ENCODE data around the gene CHCHD4.

The CHCHD4 gene

DNA sequence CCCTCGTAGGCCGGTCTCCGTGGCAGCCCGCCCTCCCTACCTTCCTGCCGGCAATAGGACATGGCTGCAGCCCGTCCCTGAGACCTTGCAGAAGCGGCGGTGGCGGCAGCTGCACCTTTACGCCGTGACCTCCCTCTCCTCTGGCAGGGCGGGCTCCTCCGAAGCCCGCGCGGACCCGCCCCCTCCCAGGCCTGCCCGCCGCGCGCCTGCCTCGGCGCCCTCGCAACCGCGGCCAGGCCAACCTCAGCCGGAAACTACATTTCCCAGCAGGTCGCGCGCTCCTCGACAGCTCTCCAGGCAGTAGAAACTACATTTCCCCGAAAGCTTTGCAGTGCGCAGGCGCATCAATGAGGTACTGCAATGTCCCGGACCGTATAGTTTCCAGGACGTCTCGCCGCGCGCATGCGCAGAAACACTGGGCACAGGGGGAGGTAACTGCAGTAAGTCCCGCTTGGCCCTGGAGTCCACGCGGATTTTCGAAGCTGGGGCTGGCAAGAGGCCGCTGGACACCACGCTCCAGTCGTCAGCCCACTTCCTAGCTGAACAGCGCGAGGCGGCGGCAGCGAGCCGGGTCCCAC is at the start of gene CHCHD4, which contains the start of gene TMEM43:
TSS of gene CHCHD4 (minus strand) at position 256 of the 578 bp plus-strand sequence. CDS start at position 62, 194 bp downstream.
TSS of gene TMEM43 (plus strand) at position 438 of the 578 bp plus-strand sequence. CDS start 142 bp downstream, outside the sequence.
- DNase-seq (ENCODE audit: low read depth in 2 of 2): peak; percentile 92 to 94

DNA sequence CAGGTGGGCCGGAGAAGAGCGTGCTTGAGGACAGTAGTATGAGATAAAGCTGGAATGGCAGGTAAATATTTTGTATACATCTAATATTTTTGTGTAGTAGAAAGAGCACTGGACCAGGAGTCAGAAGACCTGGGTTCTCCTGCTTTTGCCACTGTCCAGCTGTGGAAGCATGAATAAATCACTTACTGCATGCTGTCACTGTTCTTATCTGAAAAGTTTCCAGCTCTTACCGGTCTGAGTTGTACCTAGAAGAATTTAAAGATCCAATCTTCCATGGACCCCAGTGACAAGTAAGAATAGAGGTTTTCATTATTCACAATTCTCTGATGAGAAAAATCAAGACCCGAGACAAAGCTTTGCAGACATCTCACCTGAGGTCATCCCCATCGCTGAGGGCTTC is 47.8 kb upstream of the CHCHD4 start:
- DNase-seq (ENCODE audit: low read depth in 2 of 2): no peak

- no peak for DNase-seq (ENCODE audit: low read depth in 2 of 2)
Measured at GRCh38 chr3:14170531-14171159, 46.0 kb upstream of the CHCHD4 start.

- DNase-seq (ENCODE audit: low read depth in 2 of 2): no peak
Measured at GRCh38 chr3:14169871-14170270, 45.2 kb upstream of the CHCHD4 start.

- no peak for DNase-seq (ENCODE audit: low read depth in 2 of 2)
Measured at GRCh38 chr3:14169435-14169834, 44.8 kb upstream of the CHCHD4 start.

DNA sequence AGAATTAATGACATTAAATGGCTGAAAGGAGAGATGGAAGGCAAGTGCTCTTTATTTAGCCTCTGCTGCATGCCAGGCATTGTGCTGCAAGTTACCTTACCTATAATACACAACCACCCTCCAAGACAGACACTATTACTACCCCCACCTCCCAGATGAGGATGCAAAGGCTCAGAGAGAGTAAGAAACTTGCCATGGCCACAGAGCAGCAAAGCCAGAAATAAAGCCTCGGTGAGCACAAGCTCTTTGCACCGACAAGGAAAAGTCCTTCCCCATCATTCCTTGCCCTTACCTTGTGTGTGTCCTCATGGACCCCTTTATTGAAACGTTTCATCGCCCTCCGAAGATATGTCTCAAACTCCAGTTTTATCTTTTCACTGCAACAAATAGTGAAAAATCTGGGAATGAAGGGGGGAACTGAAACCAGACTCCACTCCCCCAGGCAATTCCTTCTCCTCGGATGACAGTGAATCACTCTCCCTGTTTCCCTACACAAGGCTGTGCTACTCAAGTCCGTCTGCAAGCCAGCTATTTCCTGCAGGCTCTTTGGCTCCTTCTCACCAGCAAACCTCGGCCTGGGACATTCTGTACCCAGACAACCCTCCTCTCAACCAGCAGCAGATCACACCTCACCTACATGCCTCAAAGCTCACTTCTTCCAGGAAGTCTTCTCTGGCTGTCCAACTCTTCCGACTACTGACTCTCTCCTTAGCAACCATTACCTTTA is 42.4 kb upstream of the CHCHD4 start:
- DNase-seq (ENCODE audit: low read depth in 2 of 2): no peak

GRCh38 chr3:14162178-14162577 is 37.5 kb upstream of the CHCHD4 start:
- DNase-seq (ENCODE audit: low read depth in 2 of 2): no peak

DNA sequence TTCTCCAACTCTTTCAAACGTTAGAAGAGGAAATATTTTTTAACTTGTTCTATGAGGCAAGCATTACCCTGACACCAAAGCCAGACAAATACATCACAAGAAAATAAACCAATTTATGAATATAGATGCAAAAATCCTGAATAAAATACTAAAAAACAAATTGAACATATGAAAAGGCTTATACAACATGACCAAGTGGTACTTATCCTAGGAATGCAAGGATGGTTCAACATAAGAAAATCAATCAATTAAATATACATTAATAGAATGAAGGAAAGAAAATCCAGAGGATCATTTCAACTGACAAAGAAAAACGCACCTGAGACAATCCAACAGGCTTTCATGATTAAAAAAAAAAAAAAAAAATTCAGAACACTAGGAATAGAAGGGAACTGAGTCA is 36.6 kb upstream of the CHCHD4 start:
- DNase-seq (ENCODE audit: low read depth in 2 of 2): no peak

DNA sequence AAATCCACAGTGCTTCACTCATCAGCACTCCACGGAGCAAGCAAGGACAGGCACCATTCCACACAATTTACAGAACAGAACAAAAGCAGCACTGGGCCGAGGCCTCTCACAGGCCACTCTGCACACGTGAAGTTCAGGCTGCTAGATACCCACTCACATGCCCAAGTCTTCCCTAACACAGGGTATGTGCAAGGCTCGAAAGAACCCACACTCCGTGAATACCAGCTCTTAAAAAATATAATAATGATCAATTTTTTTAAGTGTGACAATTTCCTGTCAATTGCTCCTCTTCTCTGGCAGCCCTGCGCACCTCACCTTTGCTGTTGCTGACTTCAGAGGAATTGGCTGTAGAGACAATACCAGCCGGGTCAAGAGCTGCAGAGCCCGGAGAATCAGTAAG is 34.8 kb upstream of the CHCHD4 start:
- DNase-seq (ENCODE audit: low read depth in 2 of 2): no peak

DNA sequence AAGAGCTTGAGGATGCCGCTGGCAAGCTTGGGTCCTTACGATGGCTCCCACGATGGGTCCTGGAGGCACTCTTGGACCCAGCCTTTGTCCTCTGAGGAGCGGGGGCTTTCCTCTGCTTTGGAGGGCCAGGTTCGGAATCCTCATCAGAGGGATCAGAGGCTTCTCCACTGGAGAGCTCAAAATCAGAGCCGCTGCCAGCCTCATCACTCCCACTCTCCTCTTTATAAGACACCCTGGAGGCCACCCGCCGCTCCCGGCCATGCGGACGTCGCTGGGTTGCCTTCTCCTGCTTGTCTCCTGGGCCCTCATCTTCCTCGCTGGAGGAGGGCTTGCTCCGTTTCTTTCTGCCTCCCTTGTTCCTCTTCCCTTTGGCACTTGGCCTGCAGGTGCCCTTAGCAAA is 33.7 kb upstream of the CHCHD4 start:
- DNase-seq (ENCODE audit: low read depth in 2 of 2): no peak

DNA sequence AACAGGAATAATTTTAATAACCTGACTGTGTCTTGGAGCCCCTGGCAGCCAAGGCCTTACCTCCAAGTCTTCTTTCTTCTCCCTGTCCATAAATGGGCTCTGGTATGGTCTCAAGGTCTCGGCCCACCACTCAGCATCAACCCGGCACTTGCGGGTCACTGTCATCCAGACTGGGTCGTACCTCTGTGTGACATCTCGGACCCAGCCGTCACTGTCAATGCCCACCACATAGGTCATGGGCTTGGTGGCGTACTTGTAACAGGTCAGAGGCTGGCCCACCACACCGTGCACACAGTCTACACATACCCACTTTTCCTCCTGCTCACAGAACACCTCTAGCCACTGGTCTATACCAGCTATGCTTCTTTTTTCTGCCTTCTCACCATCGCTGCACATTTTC is 33.3 kb upstream of the CHCHD4 start:
- no peak for DNase-seq (ENCODE audit: low read depth in 2 of 2)

DNA sequence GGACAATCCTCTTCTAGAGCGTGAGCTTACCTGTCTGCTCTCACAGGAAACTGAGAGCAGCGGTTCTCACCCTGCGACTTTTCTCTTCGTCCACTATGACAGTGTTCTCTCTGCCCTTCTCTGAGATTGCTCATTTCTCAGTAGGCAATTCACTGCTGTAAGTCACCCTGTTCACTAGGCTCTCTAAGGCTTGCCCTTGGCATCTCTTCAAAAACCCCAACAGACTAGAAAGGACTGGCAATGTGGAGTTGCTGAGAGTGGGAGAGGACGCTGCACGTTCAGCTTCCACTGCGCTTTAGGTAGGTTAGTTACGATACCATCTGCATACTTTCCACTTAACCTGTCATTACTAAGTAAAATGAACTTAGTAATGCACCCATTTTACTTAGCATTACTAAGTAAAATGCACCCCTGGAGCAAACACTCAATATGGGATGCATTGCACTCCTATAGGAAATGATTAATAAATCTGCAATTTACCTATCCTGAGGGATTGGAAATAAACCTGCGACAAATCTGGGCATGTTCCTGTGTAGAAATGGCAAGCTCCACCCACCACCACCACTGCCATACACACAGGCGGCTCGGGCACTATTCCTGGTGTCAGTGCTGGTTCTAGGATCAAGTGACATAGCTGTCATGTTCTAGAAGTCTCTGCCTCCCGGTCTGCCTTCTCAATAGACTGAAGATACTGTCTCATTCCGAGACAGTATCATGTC is 32.3 kb upstream of the CHCHD4 start:
- no peak for DNase-seq (ENCODE audit: low read depth in 2 of 2)

GRCh38 chr3:14156201-14156600 is 31.5 kb upstream of the CHCHD4 start:
- no peak for DNase-seq (ENCODE audit: low read depth in 2 of 2)

GRCh38 chr3:14154895-14155440 is 30.3 kb upstream of the CHCHD4 start:
- no peak for DNase-seq (ENCODE audit: low read depth in 2 of 2)

GRCh38 chr3:14154276-14154675 is 29.6 kb upstream of the CHCHD4 start:
- DNase-seq (ENCODE audit: low read depth in 2 of 2): no peak

- DNase-seq (ENCODE audit: low read depth in 2 of 2): no peak
Measured at GRCh38 chr3:14153663-14154062, 29.0 kb upstream of the CHCHD4 start.

DNA sequence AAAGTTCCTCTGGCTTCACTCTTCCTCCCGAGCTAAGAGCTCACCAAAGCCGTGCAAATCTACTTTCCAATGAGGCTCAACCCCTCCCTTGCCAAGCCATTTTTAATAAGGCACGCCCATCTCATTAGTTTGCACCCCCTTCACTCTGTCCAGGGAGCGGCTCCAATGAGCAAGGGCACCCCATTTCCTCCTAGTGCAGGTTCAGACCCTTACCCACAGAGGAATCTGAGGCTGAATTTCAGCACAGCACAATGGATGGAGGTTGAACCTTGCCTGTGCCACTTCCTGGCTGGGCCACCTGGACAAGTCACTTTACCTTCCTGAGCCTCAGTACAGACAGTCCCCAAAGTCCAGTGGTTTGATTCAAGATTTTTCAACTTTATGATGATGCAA is 28.3 kb upstream of the CHCHD4 start:
- no peak for DNase-seq (ENCODE audit: low read depth in 2 of 2)

- no peak for DNase-seq (ENCODE audit: low read depth in 2 of 2)
Measured at GRCh38 chr3:14152233-14152962, 27.7 kb upstream of the CHCHD4 start.

DNA sequence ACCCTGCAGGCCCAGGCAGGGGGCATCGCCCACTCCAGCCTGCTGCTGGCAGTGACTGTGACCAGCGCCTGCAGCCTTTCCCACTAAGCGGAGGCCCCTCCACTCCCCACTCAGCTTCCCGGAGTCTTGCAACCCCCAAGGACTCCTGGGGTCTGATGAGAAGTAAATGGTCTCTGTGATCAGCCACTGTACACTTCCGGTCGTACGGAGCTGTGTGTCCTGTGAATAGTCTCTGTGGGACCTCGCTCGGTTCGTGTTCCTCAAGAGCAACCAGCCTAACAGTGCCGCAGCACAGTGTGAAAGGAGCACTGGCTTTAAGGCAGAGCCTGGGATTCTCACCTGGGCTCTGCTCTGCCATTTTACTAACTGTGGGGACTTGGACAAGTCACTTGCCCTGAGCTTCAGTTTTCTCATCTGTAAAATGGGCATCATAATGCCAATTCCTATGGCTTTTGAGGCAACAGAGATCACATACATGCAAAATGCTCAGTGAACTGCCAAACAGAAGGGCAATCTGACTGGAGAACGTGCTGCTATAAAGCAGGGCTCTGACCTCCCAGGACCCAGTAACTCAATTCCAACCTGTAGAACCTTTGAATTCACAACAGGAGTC is 26.9 kb upstream of the CHCHD4 start:
- DNase-seq (ENCODE audit: low read depth in 2 of 2): no peak

- DNase-seq (ENCODE audit: low read depth in 2 of 2): no peak
Measured at GRCh38 chr3:14150491-14151230, 26.0 kb upstream of the CHCHD4 start.
